ENCODE data around the gene IGSF5.
"Not testable (repeated sequence)": the region's sequence is repeated elsewhere in the genome, so short reads cannot be mapped to it uniquely, and the experiment has no call there.

GRCh38 chr21:39742561-39742960, 2.4 kb upstream of the IGSF5 start:
- not testable (repeated sequence) for TF ChIP-seq MAX (IDR thresholded peaks at IDR 0.05; ENCODE audit: low read depth, low read length); CTCF (IDR thresholded peaks at IDR 0.05; ENCODE audit: low read depth, low read length); MYC (IDR thresholded peaks at IDR 0.05; ENCODE audit: low read depth, low read length); POLR2A (IDR thresholded peaks at IDR 0.05; ENCODE audit: extremely low read depth, insufficient read length)
